HG03460 (cell line): ENCODE results near the gene RNF144A.
A peak's percentile ranks its signal among the peaks of the same experiment; 100 is the strongest.
"Not testable (repeated sequence)": the region's sequence is repeated elsewhere in the genome, so short reads cannot be mapped to it uniquely, and the experiment has no call there.

ENCODE experiments used
- ATAC-seq: cut with Tn5 transposase; IDR thresholded peaks from one replicate; pipeline ENCODE4 v1.9.1; 2021; ENCODE audit not compliant: unreplicated experiment

The RNF144A gene

GRCh38 chr2:6970976-6971480 lies 53.8 kb downstream of the RNF144A start:
- ATAC-seq: no peak

DNA sequence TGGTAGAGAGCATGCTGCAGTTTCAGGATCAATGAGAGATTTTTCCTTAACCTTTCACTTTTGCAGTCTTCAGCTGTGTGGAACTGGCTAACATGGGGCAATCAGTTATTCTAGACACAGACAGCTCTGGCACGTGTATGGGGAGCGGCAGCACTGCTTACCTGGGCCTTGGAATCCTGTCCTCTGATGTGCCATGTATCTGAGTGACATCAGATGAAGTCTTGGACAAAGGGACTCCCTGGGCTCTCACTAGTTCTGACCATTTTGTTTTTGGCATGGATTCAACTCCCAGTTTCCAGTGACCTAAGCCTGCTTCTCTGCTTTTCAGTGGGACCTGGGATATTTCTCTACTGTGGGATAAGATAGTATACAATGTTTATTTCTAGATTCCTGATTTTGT lies 54.3 kb downstream of the RNF144A start:
- no peak for ATAC-seq

GRCh38 chr2:6972067-6972710 lies 55.0 kb downstream of the RNF144A start:
- no peak for ATAC-seq

DNA sequence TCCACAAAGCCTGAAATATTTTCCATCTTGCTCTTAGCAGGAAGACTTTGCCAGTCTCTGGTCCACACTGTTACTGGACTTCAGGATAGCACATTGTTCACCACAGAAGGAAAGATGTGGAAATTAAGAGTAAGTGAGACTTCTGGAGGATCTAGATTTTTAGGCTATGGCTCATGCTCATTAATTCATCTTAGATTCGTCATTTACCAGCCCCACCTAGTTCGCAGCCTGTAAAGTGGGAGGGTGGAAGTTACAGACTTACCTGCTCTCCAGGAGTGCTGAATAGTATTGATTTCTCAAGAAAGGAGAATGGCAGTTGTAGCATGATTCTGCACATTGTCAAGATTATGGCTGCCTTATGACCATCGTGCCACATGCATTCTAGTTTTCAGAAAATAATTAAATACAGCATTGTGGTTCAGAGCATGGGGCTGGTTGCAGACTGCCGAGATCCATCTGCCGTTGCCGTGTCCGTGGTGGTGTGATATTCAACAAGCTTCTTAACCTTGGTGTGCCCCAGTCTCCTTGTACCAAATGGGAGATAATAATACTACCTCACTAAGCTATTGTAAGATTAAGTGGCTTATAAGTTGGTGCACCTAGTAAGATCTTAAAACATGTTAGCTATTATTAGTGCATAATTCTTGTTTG lies 56.8 kb downstream of the RNF144A start:
- ATAC-seq: no peak

GRCh38 chr2:6975988-6976387 lies 58.8 kb downstream of the RNF144A start:
- ATAC-seq: no peak

DNA sequence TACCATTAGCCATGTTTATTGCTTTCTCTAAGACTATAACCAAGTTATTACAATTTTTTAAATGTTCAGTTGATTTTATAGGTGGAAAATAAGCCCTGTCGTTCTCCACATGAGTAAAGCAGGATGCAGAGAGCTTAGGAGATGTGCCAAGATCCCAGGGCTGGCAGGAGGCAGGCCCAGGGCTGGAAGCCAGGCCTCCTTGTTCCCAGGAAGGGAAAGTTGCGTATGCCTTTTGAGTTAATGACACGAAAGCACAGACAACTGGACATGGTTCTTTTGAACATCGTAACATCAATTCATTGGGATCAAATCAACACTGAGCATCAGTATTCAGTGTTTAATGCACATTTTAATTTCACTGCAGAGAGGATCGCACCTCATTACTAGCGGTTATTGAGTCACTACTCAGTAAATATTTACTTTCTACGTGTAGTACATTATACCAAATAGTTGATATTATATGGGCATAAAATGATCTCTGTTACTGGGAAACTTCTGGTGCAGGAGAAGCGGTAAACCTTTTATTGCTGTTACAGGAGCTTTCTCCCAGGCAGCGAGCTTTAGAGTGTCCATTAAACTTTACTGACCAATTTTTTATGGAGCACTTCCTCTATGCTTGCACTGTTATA lies 60.0 kb downstream of the RNF144A start:
- no peak for ATAC-seq

GRCh38 chr2:6977786-6978185 lies 60.6 kb downstream of the RNF144A start:
- ATAC-seq: no peak

DNA sequence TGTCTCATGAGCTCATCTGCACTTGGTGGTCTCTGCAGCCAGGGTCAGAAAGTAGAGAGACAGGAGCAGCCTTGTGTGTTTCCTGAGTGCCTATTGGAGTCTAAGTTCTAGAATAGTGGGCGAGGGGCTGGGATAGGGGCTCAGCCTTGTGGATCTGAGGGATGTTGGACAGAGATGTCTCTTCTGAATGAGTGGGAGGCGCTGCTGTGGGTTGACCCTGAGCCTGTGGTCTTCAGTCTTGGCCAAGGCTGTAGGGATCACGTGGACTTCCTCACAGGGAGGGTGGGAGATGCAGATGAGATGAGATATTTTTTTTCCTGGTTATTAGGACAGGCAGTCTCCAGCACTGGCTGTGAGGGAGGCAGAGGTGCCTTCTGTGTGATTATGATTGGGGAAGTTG lies 61.8 kb downstream of the RNF144A start:
- ATAC-seq: no peak

DNA sequence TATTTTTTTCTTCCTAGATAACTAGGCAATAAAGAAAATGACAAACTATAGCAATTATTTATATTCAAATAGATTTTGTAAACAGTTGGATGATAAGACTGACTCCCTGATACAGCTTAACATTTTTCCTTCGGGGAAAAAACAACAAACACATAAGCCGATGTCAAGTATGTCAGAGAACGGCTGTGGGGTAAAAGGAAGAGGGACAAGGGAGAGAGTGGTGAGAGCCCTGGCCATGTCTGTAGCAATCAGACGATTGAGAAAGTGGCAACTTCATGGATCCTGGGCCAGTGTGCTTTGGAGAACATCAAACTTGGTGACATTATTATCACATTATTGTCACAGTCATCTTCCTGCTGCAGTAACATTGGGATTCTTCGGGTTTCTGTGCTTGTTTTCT lies 65.2 kb downstream of the RNF144A start:
- ATAC-seq: no peak

GRCh38 chr2:6982934-6983589 lies 65.8 kb downstream of the RNF144A start:
- ATAC-seq: no peak

- ATAC-seq: no peak
Measured at GRCh38 chr2:6986301-6986911, 69.2 kb downstream of the RNF144A start.

GRCh38 chr2:6986912-6987361 lies 69.7 kb downstream of the RNF144A start:
- no peak for ATAC-seq

DNA sequence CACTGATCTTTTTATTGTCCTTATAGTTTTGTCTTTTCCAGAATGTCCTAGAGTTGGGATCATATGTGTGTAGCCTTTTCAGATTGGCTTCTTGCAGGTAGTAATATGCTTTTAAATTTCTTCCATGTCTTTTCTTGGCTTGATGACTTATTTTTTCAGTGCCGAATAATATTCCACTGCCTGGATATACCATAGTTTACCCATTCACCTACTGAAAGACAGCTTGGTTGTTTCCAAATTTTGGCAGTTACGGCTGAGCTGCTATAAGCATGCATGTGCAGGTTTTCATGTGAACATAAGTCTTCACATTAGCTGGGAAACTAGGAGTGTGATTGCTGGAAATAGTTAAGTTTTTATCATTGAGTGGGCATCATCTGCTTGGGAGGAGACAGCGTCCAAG lies 73.7 kb downstream of the RNF144A start:
- no peak for ATAC-seq

DNA sequence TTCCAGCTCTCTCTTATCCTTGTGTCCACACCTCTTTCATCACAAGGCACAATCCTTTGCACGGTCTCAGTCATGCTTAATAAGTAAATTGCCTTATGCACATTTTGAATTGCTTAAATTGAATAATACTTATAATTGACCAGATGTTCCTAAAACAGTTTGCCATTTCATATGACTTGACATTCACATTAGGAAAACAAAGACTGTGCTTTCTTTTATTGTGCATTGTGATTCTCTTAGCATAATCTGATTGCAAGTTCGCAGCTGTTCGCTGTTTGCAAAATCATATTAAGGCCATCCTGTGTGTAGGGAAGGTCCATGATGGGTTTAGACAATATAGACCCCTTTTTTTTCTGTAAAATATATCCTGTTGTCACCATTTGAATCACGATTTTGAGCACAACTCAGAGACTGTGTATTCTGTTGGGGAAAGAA lies 75.6 kb downstream of the RNF144A start:
- ATAC-seq: no peak

- no peak for ATAC-seq
Measured at GRCh38 chr2:6993229-6993640, 76.0 kb downstream of the RNF144A start.

DNA sequence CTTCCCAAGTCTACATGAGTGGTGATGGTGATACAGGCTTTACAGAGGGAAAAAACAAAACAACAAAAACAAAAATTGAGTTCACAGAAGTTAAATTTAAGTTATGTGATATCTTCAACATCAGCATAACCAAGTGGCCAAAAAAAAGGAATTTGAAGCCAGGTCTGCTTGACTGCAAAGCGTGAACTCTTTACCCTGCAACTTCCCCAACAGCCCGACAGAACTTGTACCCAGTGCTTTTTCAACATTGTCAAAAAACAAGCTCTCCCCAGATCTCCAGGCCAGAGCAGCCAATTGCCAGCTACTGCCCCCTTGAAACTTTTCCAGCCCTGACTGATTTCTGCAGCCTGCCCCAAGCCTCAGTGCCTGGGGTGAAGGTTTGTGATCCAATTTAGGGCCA lies 76.7 kb downstream of the RNF144A start:
- ATAC-seq: no peak

- ATAC-seq: no peak
Measured at GRCh38 chr2:6994536-6995128, 77.4 kb downstream of the RNF144A start.

DNA sequence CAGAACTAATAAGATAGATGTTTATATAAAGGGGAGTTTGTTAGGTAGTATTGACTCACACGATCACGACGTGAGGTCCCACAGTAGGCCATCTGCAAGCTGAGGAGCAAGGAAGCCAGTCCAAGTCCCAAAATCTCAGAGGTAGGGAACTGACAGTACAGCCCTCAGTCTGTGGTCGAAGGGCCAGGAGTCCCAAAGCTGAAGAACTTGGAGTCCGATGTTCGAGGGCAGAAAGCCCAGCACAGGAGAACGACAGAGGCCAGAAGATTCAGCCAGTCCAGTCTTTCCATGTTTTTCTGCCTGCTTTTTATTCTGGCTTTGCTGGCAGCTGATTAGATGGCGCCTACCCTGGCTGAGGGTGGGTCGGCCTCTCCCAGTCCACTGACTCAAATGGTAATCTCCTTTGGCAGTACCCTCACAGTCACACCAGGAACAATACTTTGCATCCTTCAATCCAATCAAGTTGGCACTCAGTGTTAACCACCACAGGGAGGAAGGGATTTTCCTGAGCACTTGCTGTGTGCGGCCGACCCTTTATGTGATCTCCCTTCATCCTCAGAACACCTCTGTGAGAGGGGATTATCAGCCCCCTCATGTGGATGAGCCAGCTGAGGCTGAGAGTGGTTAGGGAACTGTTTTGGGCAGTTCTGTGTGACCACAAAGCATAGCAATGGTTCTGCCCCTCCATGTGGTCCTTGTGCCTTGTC lies 78.3 kb downstream of the RNF144A start:
- ATAC-seq: no peak

DNA sequence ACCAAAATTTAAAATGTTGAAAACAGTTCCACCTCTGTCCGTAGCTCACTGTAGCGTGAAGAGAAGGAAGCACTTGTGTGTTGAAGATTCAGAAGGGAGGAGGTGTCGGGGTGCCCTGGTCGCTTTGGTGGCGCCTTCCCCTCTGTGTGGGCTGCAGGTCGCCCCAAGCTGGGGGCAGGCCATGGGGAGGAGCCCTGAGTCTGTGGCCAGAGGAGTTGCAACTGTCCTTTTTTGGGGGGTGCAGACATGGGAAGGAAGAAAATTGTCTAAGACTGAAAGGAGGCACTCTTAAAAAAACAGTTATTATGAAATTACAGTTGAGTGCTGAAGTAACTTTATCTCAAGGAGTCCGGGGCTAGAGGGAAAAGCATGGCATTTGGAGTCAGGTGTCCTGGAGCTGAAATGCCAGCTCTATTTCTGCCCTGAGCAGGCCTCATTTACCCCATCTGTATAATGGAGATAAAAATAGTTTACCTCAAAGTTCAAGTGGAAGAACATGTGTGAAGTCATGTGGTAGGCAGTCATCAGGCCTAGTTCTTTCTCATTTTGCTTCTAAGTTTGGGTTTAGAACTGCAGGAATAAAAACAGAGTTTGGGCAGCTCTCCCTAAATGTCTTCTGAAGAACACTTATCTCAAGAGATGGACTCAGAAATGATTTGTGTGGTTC lies 82.1 kb downstream of the RNF144A start:
- peak; percentile 86 for ATAC-seq

DNA sequence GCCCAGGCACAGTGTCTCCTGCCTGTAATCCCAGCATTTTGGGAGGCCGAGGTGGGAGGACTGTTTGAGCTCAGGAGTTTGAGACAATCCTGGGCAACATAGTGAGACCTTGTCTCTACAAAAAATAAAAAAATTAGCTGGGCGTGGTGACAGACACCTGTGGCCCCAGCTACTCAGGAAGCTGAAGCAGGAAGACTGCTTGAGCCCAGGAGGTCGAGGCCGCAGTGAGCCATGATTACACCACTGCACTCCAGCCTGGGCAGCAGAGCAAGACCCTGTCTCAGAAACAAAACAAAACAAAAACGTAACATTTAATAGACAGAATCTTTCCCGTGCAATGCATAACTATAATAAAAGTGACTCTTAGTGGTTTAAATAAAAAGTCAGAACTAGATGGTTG lies 84.2 kb downstream of the RNF144A start:
- ATAC-seq: not testable (repeated sequence)
